HUES48 (cell line): ENCODE results near the gene ADGRD1.

ENCODE experiments used
- H3K27ac ChIP-seq: one replicate; pipeline ENCODE4 v1.7.0; 2013; ENCODE audit warnings: low read depth, low read length, inconsistent platforms
- H3K27me3 ChIP-seq: 2 replicates; pipeline ENCODE4 v1.6.1; 2013; ENCODE audit warnings: mild to moderate bottlenecking, low read length; ENCODE audit not compliant: control insufficient read depth, insufficient read depth
- H3K36me3 ChIP-seq: 2 replicates; pipeline ENCODE4 v1.6.1; 2013; ENCODE audit warnings: low read length; ENCODE audit not compliant: control insufficient read depth, insufficient read depth
- H3K4me1 ChIP-seq: 2 replicates; pipeline ENCODE4 v1.6.1; 2013; ENCODE audit warnings: mild to moderate bottlenecking, low read length; ENCODE audit not compliant: control insufficient read depth, insufficient read depth
- H3K4me3 ChIP-seq: 2 replicates; pipeline ENCODE4 v1.5.1; 2013; ENCODE audit warnings: mild to moderate bottlenecking, low read depth, low read length
- H3K9ac ChIP-seq: 2 replicates; pipeline ENCODE4 v1.6.1; 2013; ENCODE audit warnings: mild to moderate bottlenecking, low read depth, low read length, moderate library complexity
- H3K9me3 ChIP-seq: 2 replicates; pipeline ENCODE4 v1.6.1; 2013; ENCODE audit warnings: low read length; ENCODE audit not compliant: control insufficient read depth, insufficient read depth

ADGRD1 gene

GRCh38 chr12:130998136-130998535 lies 44.4 kb downstream of the ADGRD1 start:
- H3K9ac ChIP-seq, result no peak overlapping the region
- H3K4me3 ChIP-seq, result no peak overlapping the region
- no peaks in the 10 kb centered on the region for H3K36me3 ChIP-seq
- no peak overlapping the region for H3K27ac ChIP-seq
- no peaks in the 10 kb centered on the region for H3K4me1 ChIP-seq
- no peaks in the 10 kb centered on the region for H3K27me3 ChIP-seq
- peaks cover 12% of the 10 kb centered on the region for H3K9me3 ChIP-seq

GRCh38 chr12:131000000-131000486 lies 46.3 kb downstream of the ADGRD1 start:
- H3K9ac ChIP-seq, result no peak overlapping the region
- H3K27ac ChIP-seq, result no peak overlapping the region
- no peaks in the 10 kb centered on the region for H3K27me3 ChIP-seq
- H3K4me1 ChIP-seq, result no peaks in the 10 kb centered on the region
- H3K9me3 ChIP-seq, result peaks cover 10% of the 10 kb centered on the region
- H3K4me3 ChIP-seq, result no peak overlapping the region
- no peaks in the 10 kb centered on the region for H3K36me3 ChIP-seq

DNA sequence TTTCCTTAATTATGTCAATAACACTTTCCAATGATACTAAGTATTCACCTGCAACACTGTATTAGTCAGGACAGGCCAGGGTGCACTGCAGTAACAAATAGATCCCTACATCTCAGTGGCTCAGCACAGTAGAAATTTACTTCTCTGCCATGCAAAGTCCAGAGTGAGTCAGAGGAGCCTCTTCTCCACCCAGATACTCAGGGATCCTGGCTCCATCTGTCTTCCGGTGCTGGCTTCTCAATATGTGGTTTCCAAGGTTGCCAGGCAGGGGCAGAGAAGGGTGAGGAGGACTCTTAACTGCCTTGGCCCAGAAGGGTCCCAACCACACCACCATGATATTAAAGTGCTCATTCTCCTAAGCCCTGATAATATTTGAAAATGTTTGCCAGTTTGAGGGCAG lies 47.8 kb downstream of the ADGRD1 start:
- H3K9me3 ChIP-seq, result peaks cover 10% of the 10 kb centered on the region
- H3K9ac ChIP-seq, result no peak overlapping the region
- no peaks in the 10 kb centered on the region for H3K36me3 ChIP-seq
- no peak overlapping the region for H3K4me3 ChIP-seq
- H3K27me3 ChIP-seq, result no peaks in the 10 kb centered on the region
- no peak overlapping the region for H3K27ac ChIP-seq
- H3K4me1 ChIP-seq, result no peaks in the 10 kb centered on the region

GRCh38 chr12:131002216-131002631 lies 48.5 kb downstream of the ADGRD1 start:
- H3K27ac ChIP-seq, result no peak overlapping the region
- H3K36me3 ChIP-seq, result no peaks in the 10 kb centered on the region
- no peaks in the 10 kb centered on the region for H3K27me3 ChIP-seq
- peaks cover 10% of the 10 kb centered on the region for H3K9me3 ChIP-seq
- no peak overlapping the region for H3K9ac ChIP-seq
- no peak overlapping the region for H3K4me3 ChIP-seq
- no peaks in the 10 kb centered on the region for H3K4me1 ChIP-seq

DNA sequence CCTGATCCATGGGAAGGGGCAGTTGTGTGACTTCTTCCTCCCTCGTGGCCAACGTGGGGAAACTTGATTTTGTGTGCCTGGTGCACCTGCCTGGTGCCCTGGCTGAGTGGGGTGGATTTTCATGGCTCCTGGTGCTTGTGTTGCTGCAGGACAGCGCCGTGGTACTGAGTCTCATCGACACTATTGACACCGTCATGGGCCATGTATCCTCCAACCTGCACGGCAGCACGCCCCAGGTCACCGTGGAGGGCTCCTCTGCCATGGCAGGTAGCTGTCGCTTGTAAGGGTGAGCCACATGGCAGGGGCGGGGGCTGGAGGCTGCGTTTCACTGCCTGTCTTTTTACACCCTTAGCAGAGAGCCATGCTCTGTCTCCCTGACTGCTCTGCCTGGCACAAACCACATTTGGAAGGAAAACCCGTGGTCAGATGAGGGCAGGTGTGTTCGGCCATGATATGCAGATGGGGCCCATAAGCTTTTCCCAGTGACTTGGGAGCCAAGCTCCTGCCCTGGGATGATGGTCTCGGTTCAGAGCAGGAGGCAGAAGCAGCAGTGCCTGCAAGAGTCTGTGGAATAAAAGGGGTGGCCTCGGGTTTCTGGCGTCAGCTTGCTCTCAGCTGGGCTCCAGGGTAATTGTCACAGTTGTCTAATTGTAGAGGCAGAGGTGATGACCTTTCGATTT lies 49.5 kb downstream of the ADGRD1 start:
- no peak overlapping the region for H3K9ac ChIP-seq
- H3K36me3 ChIP-seq, result no peaks in the 10 kb centered on the region
- H3K4me3 ChIP-seq, result no peak overlapping the region
- H3K27ac ChIP-seq, result no peak overlapping the region
- H3K4me1 ChIP-seq, result no peaks in the 10 kb centered on the region
- H3K27me3 ChIP-seq, result no peaks in the 10 kb centered on the region
- peaks cover 8% of the 10 kb centered on the region for H3K9me3 ChIP-seq

- no peak overlapping the region for H3K9ac ChIP-seq
- H3K4me3 ChIP-seq, result no peak overlapping the region
- peaks cover 5% of the 10 kb centered on the region; the same call in 1 of the 2 replicates for H3K9me3 ChIP-seq
- H3K4me1 ChIP-seq, result no peaks in the 10 kb centered on the region
- H3K36me3 ChIP-seq, result no peaks in the 10 kb centered on the region
- H3K27ac ChIP-seq, result no peak overlapping the region
- H3K27me3 ChIP-seq, result no peaks in the 10 kb centered on the region
These were observed 50.0 kb downstream of the ADGRD1 start for GRCh38 chr12:131003716-131004045.

DNA sequence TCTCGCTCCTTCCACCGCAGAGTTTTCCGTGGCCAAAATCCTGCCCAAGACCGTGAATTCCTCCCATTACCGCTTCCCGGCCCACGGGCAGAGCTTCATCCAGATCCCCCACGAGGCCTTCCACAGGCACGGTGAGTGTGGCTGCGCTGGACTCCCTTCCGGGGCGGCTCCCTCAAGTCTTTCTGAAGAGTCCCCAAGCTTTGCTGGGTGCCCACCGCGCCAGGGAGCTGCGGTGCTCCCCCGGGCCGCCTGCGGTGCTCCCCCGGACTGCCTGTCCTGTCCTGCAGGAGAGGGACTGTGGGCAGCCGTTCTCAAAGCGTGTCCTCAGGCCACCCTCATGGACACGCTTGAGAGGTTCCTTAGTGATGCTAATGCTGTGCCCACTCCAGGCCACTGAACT lies 50.5 kb downstream of the ADGRD1 start:
- Histone ChIP-seq H3K9ac (no peak overlapping the region), H3K36me3 (no peaks in the 10 kb centered on the region), H3K27me3 (no peaks in the 10 kb centered on the region), H3K27ac (no peak overlapping the region), H3K9me3 (peaks cover 3% of the 10 kb centered on the region; the same call in 1 of the 2 replicates), H3K4me1 (no peaks in the 10 kb centered on the region), H3K4me3 (no peak overlapping the region)

- no peaks in the 10 kb centered on the region for H3K27me3 ChIP-seq
- no peaks in the 10 kb centered on the region for H3K9me3 ChIP-seq
- H3K4me3 ChIP-seq, result no peak overlapping the region
- H3K9ac ChIP-seq, result no peak overlapping the region
- H3K27ac ChIP-seq, result no peak overlapping the region
- no peaks in the 10 kb centered on the region for H3K4me1 ChIP-seq
- H3K36me3 ChIP-seq, result no peaks in the 10 kb centered on the region
These were observed 51.7 kb downstream of the ADGRD1 start for GRCh38 chr12:131005161-131006035.

- no peaks in the 10 kb centered on the region for H3K4me1 ChIP-seq
- H3K27me3 ChIP-seq, result no peaks in the 10 kb centered on the region
- no peaks in the 10 kb centered on the region for H3K9me3 ChIP-seq
- no peak overlapping the region for H3K9ac ChIP-seq
- H3K4me3 ChIP-seq, result no peak overlapping the region
- H3K27ac ChIP-seq, result no peak overlapping the region
- no peaks in the 10 kb centered on the region for H3K36me3 ChIP-seq
These were observed 52.5 kb downstream of the ADGRD1 start for GRCh38 chr12:131006036-131006735.

GRCh38 chr12:131007031-131007739 lies 53.5 kb downstream of the ADGRD1 start:
- Histone ChIP-seq H3K4me1 (no peaks in the 10 kb centered on the region), H3K36me3 (no peaks in the 10 kb centered on the region), H3K9ac (no peak overlapping the region), H3K9me3 (no peaks in the 10 kb centered on the region), H3K27me3 (no peaks in the 10 kb centered on the region), H3K27ac (no peak overlapping the region), H3K4me3 (no peak overlapping the region)
